H1 (cell line): ENCODE data around the gene SPATS1. TPM values are rescaled to one million over a fixed set of nuclear protein-coding genes. Genes with fewer than 3 reads are reported as not detected.

Experiments
- CTCF ChIA-PET: fragments of 300-600 bp; sonication (Branson Sonifier 250); formaldehyde crosslinking; loops from one replicate; lab custom pipeline; 2021; ENCODE audit not compliant: partially characterized antibody; lab: Charles Lee
- POLR2A ChIA-PET: fragments of 300-600 bp; sonication (Branson Sonifier 250); formaldehyde crosslinking; loops from one replicate; lab custom pipeline; 2021; ENCODE audit warnings: inconsistent platforms; ENCODE audit not compliant: partially characterized antibody; lab: Charles Lee
- DNase-seq, 2 experiments: peaks; one replicate each; pipeline versions ENCODE4 v3.0.0 to v3.0.0-alpha.2; 2010 to 2022; ENCODE audit warnings: low spot score in 2 of 2, low read depth in 1 of 2, mixed read lengths in 1 of 2
- FAIRE-seq: peaks from 2 replicates; lab custom pipeline; 2011; peaks lifted over from hg19 to GRCh38; lab: Jason Lieb, UNC
- H2AFZ ChIP-seq: 2 replicates; pipeline ENCODE4 v1.8.1; 2012; ENCODE audit warnings: low read length, inconsistent platforms
- H2AK5ac ChIP-seq: 2 replicates; pipeline ENCODE4 v1.6.1; 2013; ENCODE audit warnings: low read depth, low read length
- H2BK120ac ChIP-seq: replicated peaks from 2 replicates; pipeline ENCODE3; 2013; ENCODE audit warnings: low read depth, low read length, inconsistent platforms
- H2BK12ac ChIP-seq: 2 replicates; pipeline ENCODE4 v1.6.1; 2013; ENCODE audit warnings: low read depth, low read length
- H2BK15ac ChIP-seq: 2 replicates; pipeline ENCODE4 v1.6.1; 2013; ENCODE audit warnings: low read length
- H2BK20ac ChIP-seq: 2 replicates; pipeline ENCODE4 v1.6.1; 2013; ENCODE audit warnings: low read length
- H2BK5ac ChIP-seq: 2 replicates; pipeline ENCODE4 v1.6.1; 2013; ENCODE audit warnings: low read depth, low read length
- H3K14ac ChIP-seq: 2 replicates; pipeline ENCODE4 v1.6.1; 2013; ENCODE audit warnings: inconsistent platforms; ENCODE audit not compliant: insufficient read length
- H3K18ac ChIP-seq: 2 replicates; pipeline ENCODE4 v1.6.1; 2013; ENCODE audit warnings: low read length; ENCODE audit errors: extremely low read depth
- H3K23ac ChIP-seq: 2 replicates; pipeline ENCODE4 v1.6.1; 2013; ENCODE audit warnings: inconsistent platforms; ENCODE audit not compliant: insufficient read length
- H3K23me2 ChIP-seq: 2 replicates; pipeline ENCODE4 v1.6.1; 2013; ENCODE audit warnings: low read depth, low read length
- H3K27ac ChIP-seq: 2 replicates; pipeline ENCODE4 v1.6.1; 2011; ENCODE audit warnings: low read depth, low read length, inconsistent platforms
- H3K27me3 ChIP-seq, 4 experiments: replicated peaks in 1 of 4; 1 replicate in 1 of 4; 2 replicates in 3 of 4; pipeline versions ENCODE4 v1.6.1 to v1.8.1; 2011 to 2013; ENCODE audit warnings: low read length in 3 of 4, mild to moderate bottlenecking in 3 of 4, inconsistent platforms in 2 of 4, mixed read lengths in 2 of 4, moderate library complexity in 1 of 4; ENCODE audit not compliant: control insufficient read depth in 3 of 4, insufficient read depth in 3 of 4; ENCODE audit errors: extremely low read depth in 1 of 4
- H3K36me3 ChIP-seq, 4 experiments: 2 replicates each; pipeline versions ENCODE4 v1.6.1 to v1.8.1; 2011 to 2013; ENCODE audit warnings: mild to moderate bottlenecking in 4 of 4, low read length in 3 of 4, moderate library complexity in 2 of 4, control low read depth in 1 of 4, inconsistent platforms in 1 of 4; ENCODE audit not compliant: insufficient read depth in 4 of 4, control insufficient read depth in 2 of 4
- H3K4ac ChIP-seq: replicated peaks from 2 replicates; pipeline ENCODE3; 2013; ENCODE audit warnings: low read length, low read depth, mixed read lengths, inconsistent platforms; ENCODE audit not compliant: insufficient read length
- H3K4me1 ChIP-seq, 4 experiments: replicated peaks in 1 of 4; 1 replicate in 1 of 4; 2 replicates in 3 of 4; pipeline versions ENCODE4 v1.6.1 to v1.8.1; 2011 to 2013; ENCODE audit warnings: low read length in 3 of 4, inconsistent platforms in 2 of 4, mixed read lengths in 1 of 4; ENCODE audit not compliant: insufficient read depth in 4 of 4, control insufficient read depth in 3 of 4
- H3K4me2 ChIP-seq, 2 experiments: 2 replicates each; pipeline versions ENCODE4 v1.6.1 to v1.8.1; 2011 to 2013; ENCODE audit warnings: low read depth in 2 of 2, low read length in 2 of 2, control low read depth in 1 of 2, inconsistent platforms in 1 of 2, mild to moderate bottlenecking in 1 of 2; ENCODE audit not compliant: insufficient read depth in 1 of 2
- H3K4me3 ChIP-seq, 4 experiments: fragments of 200-600, 300-600 bp in 1 of 4; sonication (generic), shearing (Covaris generic), sonication (Bioruptor Twin) in 1 of 4; 2 replicates each; pipeline versions ENCODE4 v1.5.1 to v1.8.1; 2011 to 2016; ENCODE audit warnings: low read length in 4 of 4, low read depth in 3 of 4, control low read depth in 2 of 4, inconsistent platforms in 2 of 4, mild to moderate bottlenecking in 2 of 4, mixed read lengths in 1 of 4, moderate library complexity in 1 of 4; ENCODE audit not compliant: insufficient read depth in 2 of 4; ENCODE audit errors: extremely low read depth in 1 of 4
- H3K56ac ChIP-seq: replicated peaks from 2 replicates; pipeline ENCODE3; 2013; ENCODE audit warnings: low read depth, mild to moderate bottlenecking, mixed read lengths, low read length, inconsistent platforms; ENCODE audit not compliant: insufficient read length
- H3K79me1 ChIP-seq: 2 replicates; pipeline ENCODE4 v1.6.1; 2013; ENCODE audit warnings: low read depth, low read length, control low read depth
- H3K79me2 ChIP-seq, 2 experiments: 2 replicates each; pipeline versions ENCODE4 v1.6.1 to v1.8.1; 2012 to 2013; ENCODE audit warnings: low read length in 2 of 2, mild to moderate bottlenecking in 2 of 2, inconsistent platforms in 1 of 2; ENCODE audit not compliant: insufficient read depth in 2 of 2, control insufficient read depth in 1 of 2
- H3K9ac ChIP-seq, 4 experiments: replicated peaks in 1 of 4; 1 replicate in 1 of 4; 2 replicates in 3 of 4; pipeline versions ENCODE4 v1.6.1 to v1.8.1; 2011 to 2013; ENCODE audit warnings: low read depth in 3 of 4, low read length in 3 of 4, control low read depth in 2 of 4, mild to moderate bottlenecking in 2 of 4, moderate library complexity in 2 of 4, inconsistent platforms in 1 of 4; ENCODE audit errors: extremely low read depth in 1 of 4
- H3K9me3 ChIP-seq, 2 experiments: 2 replicates each; pipeline versions ENCODE4 v1.6.1 to v1.8.1; 2012 to 2013; ENCODE audit warnings: mild to moderate bottlenecking in 2 of 2, moderate library complexity in 2 of 2, control low read depth in 1 of 2, inconsistent platforms in 1 of 2, low read depth in 1 of 2, low read length in 1 of 2, mixed read lengths in 1 of 2; ENCODE audit not compliant: insufficient read depth in 2 of 2
- H4K20me1 ChIP-seq, 2 experiments: replicated peaks in 1 of 2; 2 replicates each; pipeline versions ENCODE3 to v1.8.1; 2011 to 2013; ENCODE audit warnings: inconsistent platforms in 2 of 2, low read length in 2 of 2, mild to moderate bottlenecking in 1 of 2; ENCODE audit not compliant: insufficient read depth in 2 of 2, control insufficient read depth in 1 of 2
- H4K5ac ChIP-seq: 2 replicates; pipeline ENCODE4 v1.6.1; 2013; ENCODE audit warnings: low read length, low read depth, mixed read lengths, inconsistent platforms; ENCODE audit not compliant: insufficient read length
- H4K8ac ChIP-seq: 2 replicates; pipeline ENCODE4 v1.8.0; 2013; ENCODE audit warnings: mild to moderate bottlenecking, moderate library complexity, low read length, inconsistent platforms; ENCODE audit not compliant: insufficient read depth; ENCODE audit errors: extremely low read depth
- H4K91ac ChIP-seq: replicated peaks from 2 replicates; pipeline ENCODE3; 2013; ENCODE audit warnings: low read length, mixed read lengths, inconsistent platforms; ENCODE audit not compliant: insufficient read length
- CEBPB ChIP-seq: IDR thresholded peaks from 2 replicates; pipeline ENCODE4 v1.6.1; 2012; ENCODE audit warnings: low read depth, low read length
- KDM4A ChIP-seq: IDR thresholded peaks from one replicate; pipeline ENCODE4 v1.7.1; 2012; ENCODE audit warnings: low read depth, mild to moderate bottlenecking, moderate library complexity, low read length, inconsistent platforms; ENCODE audit not compliant: severe bottlenecking
- NRF1 ChIP-seq: IDR thresholded peaks from 2 replicates; pipeline ENCODE4 v1.6.1; 2011; ENCODE audit warnings: mild to moderate bottlenecking, low read depth, low read length, improper control_type of control experiment
- POLR2AphosphoS5 ChIP-seq: IDR thresholded peaks from 2 replicates; pipeline ENCODE4 v1.6.1; 2011; ENCODE audit warnings: low read depth, low read length
- RBBP5 ChIP-seq: IDR thresholded peaks from 2 replicates; pipeline ENCODE4 v1.7.1; 2012; ENCODE audit warnings: low read depth, mild to moderate bottlenecking, inconsistent platforms, low read length, moderate library complexity, borderline replicate concordance
- TAF1 ChIP-seq: IDR thresholded peaks from 2 replicates; pipeline ENCODE4 v1.6.1; 2011; ENCODE audit warnings: mild to moderate bottlenecking, low read depth, low read length
- WGBS, 2 experiments: shearing (Covaris generic) in 1 of 2; methylation state at CpG; one replicate each; pipeline versions ENCODE4 v1.1.6 to v1.1.7; 2013 to 2015; ENCODE audit warnings: low lambda C conversion rate in 2 of 2, mixed read lengths in 2 of 2, inconsistent platforms in 1 of 2, low coverage in 1 of 2, missing lambda C conversion rate in 1 of 2; ENCODE audit not compliant: insufficient replicate concordance in 2 of 2, insufficient coverage in 1 of 2, insufficient read length in 1 of 2; ENCODE audit errors: extremely low coverage in 1 of 2, missing lambda C conversion rate in 1 of 2; 5-methylcytosine and 5-hydroxymethylcytosine counted together
- long read RNA-seq, 2 experiments: library from RNA in 1 of 2; library from capped mRNA in 1 of 2; stranded (forward); transcript quantifications; one replicate each; pipeline ENCODE4 v2.0.0, GENCODE V29; 2021; ENCODE audit warnings: inconsistent platforms in 1 of 2
- polyA minus RNA-seq, 3 experiments: library from RNA; depleted of rRNA, polyadenylated mRNA; stranded (reverse); fragments of >200 nt; gene quantifications; 1 replicate in 2 of 3; 2 replicates in 1 of 3; pipeline ENCODE4 v1.2.3, GENCODE V29; 2011
- polyA plus RNA-seq, 7 experiments: library from polyadenylated mRNA; depleted of rRNA in 3 of 7; stranded (reverse) in 5 of 7; unstranded in 2 of 7; fragments of >200 nt in 5 of 7; fragments of 200-250 nt in 2 of 7; gene quantifications; 1 replicate in 5 of 7; 2 replicates in 1 of 7; 4 replicates in 1 of 7; pipeline versions ENCODE4 v1.2.1 to v1.2.3, GENCODE V29; 2011 to 2013; ENCODE audit warnings: missing spikeins in 2 of 7, mixed read lengths in 2 of 7
- total RNA-seq: library from RNA; stranded (reverse); fragmentation: NEBNext Ultra II Directional; extraction: Animal tissue kit (Norgen Biotek cat#: 25700); gene quantifications from 2 replicates; pipeline ENCODE4 v1.2.1, GENCODE V29; 2021
- TF ChIP-seq, protein P1 (sequence below): IDR thresholded peaks from 2 replicates; pipeline ENCODE4 v1.6.1; 2012; ENCODE audit warnings: inconsistent platforms

SPATS1 gene, protein sequence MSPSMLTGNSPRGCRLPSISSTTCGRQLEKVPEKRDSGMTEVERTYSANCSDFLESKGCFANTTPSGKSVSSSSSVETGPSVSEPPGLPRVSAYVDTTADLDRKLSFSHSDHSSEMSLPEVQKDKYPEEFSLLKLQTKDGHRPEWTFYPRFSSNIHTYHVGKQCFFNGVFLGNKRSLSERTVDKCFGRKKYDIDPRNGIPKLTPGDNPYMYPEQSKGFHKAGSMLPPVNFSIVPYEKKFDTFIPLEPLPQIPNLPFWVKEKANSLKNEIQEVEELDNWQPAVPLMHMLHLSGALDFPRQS
- total RNA-seq (not detected in 2 replicates), polyA plus RNA-seq (2011; rRNA removed) (not detected in 2 replicates), polyA minus RNA-seq (2011; rRNA and poly(A)+ RNA removed) (not detected in 2 replicates)
- not detected for polyA plus RNA-seq (2011; cell fraction: cytosol; rRNA removed)
- not detected for polyA plus RNA-seq (2011; cell fraction: nucleus; rRNA removed)
- not detected in 4 replicates for polyA plus RNA-seq (2012, experiment 1 of 2)
- polyA plus RNA-seq (2012, experiment 2 of 2) = not detected
- polyA plus RNA-seq (2013, experiment 1 of 2) = not detected
- not detected for polyA plus RNA-seq (2013, experiment 2 of 2)
- not detected for polyA minus RNA-seq (2011; cell fraction: cytosol; rRNA and poly(A)+ RNA removed)
- polyA minus RNA-seq (2011; cell fraction: nucleus; rRNA and poly(A)+ RNA removed) = not detected
- long read RNA-seq, experiment 1 = 0 reads
- long read RNA-seq, experiment 2 = 0 reads

DNA sequence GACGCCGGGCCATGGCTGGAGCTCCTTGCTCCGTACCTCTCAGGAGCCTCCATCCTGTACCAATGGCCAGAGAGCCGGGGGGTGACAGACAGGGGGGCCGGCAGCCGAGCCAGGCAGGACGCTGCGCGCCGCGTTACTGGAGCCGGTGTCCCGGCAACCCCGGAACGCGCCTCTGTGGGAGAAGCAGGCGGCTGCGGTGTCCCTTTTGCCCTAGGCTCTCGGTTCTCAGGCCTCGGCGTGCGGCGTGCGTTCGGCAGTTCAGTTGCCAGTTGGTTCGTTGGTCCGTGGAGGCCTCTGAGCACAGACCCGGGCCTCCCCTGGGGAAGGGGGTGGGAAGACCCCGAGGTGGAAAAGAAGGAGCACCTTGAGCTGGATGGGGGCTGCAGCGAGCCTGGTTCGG lies at the start of gene SPATS1:
SPATS1 (plus strand) TSS at position 162 of the 400 bp plus-strand sequence. CDS start 446 bp downstream, outside the sequence.
- no peak within 1 kb of the TSS for H2BK12ac ChIP-seq
- H3K4me1 ChIP-seq = no peaks in the 10 kb centered on the region; a peak in 1 of 7 replicates
- H2BK15ac ChIP-seq = no peak within 1 kb of the TSS
- ChIA-PET POLR2A (interaction anchor here (0.6 to 2.5 kb wide), 10 partner anchors 13 to 94 kb away, joined by 3 to 10 read pairs (median 4); partner anchors contain the start of genes AARS2 and SLC35B2), CTCF (interaction anchor here (0.7 to 5.8 kb wide), 9 partner anchors 26 to 95 kb away, joined by 3 to 37 read pairs (median 4); partner anchors contain the start of gene AARS2)
- peak within 1 kb of the TSS; percentile 81; the same call in 1 of the 2 replicates for H2AFZ ChIP-seq
- H3K79me2 ChIP-seq = no peaks in the 10 kb centered on the region
- H2AK5ac ChIP-seq = no peak within 1 kb of the TSS
- no peaks in the 10 kb centered on the region; the same call in 1 of the 2 replicates for H3K23me2 ChIP-seq
- H3K27me3 ChIP-seq = peaks cover 3 to 7% (median 6%) of the 10 kb centered on the region in 4 experiments; a peak in 5 of 7 replicates
- no peak within 1 kb of the TSS for H3K4ac ChIP-seq
- peak within 1 kb of the TSS in 3 of 4 experiments; percentile 23 to 43 (median 32); a peak in 6 of 8 replicates for H3K4me3 ChIP-seq
- H2BK120ac ChIP-seq = no peak within 1 kb of the TSS
- no peaks in the 10 kb centered on the region for H3K79me1 ChIP-seq
- peak within 1 kb of the TSS; percentile 86 for H4K8ac ChIP-seq
- no peak within 1 kb of the TSS for H3K14ac ChIP-seq
- no peaks in the 10 kb centered on the region for H3K36me3 ChIP-seq
- H3K18ac ChIP-seq = 0 out of 2 replicates have a peak within 1 kb of the TSS, but pooled peaks have one; percentile 62
- FAIRE-seq = no peak
- peak within 1 kb of the TSS; percentile 25 to 60; a peak in 3 of 4 replicates for H3K4me2 ChIP-seq
- H3K23ac ChIP-seq = no peak within 1 kb of the TSS
- H4K5ac ChIP-seq = no peak within 1 kb of the TSS
- no peaks in the 10 kb centered on the region for H3K9me3 ChIP-seq
- H2BK5ac ChIP-seq = peak within 1 kb of the TSS; percentile 25; the same call in 1 of the 2 replicates
- no peak within 1 kb of the TSS for H4K91ac ChIP-seq
- 25% methylated on average over 30 of the region's 31 CpGs; no CpG with 5 or more reads in 1 of the 2 experiments for WGBS, 2 experiments
- TF ChIP-seq NRF1 (no peak), TAF1 (0 out of 2 replicates have a peak, but pooled peaks have one; percentile 20), RBBP5 (0 out of 2 replicates have a peak, but pooled peaks have one; percentile 33), KDM4A (peak; percentile 53), CEBPB (no peak), POLR2AphosphoS5 (no peak)
- TF ChIP-seq, protein P1, sequence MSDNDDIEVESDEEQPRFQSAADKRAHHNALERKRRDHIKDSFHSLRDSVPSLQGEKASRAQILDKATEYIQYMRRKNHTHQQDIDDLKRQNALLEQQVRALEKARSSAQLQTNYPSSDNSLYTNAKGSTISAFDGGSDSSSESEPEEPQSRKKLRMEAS = 0 out of 2 replicates have a peak, but pooled peaks have one; percentile 9
- no peaks in the 10 kb centered on the region for H4K20me1 ChIP-seq
- H3K27ac ChIP-seq = no peak within 1 kb of the TSS
- peak in 1 of 2 experiments; percentile 83 for DNase-seq
- no peak within 1 kb of the TSS for H3K56ac ChIP-seq
- H2BK20ac ChIP-seq = no peak within 1 kb of the TSS
- H3K9ac ChIP-seq = no peak within 1 kb of the TSS
